Hepatocyte (in vitro differentiated cells): Measurements from ENCODE around the gene ECE1.
"Not testable (repeated sequence)": the region's sequence is repeated elsewhere in the genome, so short reads cannot be mapped to it uniquely, and the experiment has no call there.

ENCODE experiments used
- EZH2 ChIP-seq: fragments of 200-600 bp; sonication (generic); IDR thresholded peaks from 2 replicates; pipeline ENCODE4 v1.6.1; 2016; ENCODE audit warnings: antibody characterized with exemption, mild to moderate bottlenecking, borderline replicate concordance
- EZH2phosphoT487 ChIP-seq: fragments of 200-600 bp; sonication (generic); IDR thresholded peaks from one replicate; pipeline ENCODE4 v1.6.1; 2018; ENCODE audit warnings: antibody characterized with exemption, mild to moderate bottlenecking, low read depth, moderate library complexity; ENCODE audit not compliant: unreplicated experiment, severe bottlenecking
- TF ChIP-seq, protein P1 (sequence below): fragments of 200-600 bp; sonication (generic); IDR thresholded peaks from 2 replicates; pipeline ENCODE4 v1.5.1; 2016; ENCODE audit warnings: antibody characterized with exemption, mild to moderate bottlenecking; ENCODE audit not compliant: poor library complexity

DNA sequence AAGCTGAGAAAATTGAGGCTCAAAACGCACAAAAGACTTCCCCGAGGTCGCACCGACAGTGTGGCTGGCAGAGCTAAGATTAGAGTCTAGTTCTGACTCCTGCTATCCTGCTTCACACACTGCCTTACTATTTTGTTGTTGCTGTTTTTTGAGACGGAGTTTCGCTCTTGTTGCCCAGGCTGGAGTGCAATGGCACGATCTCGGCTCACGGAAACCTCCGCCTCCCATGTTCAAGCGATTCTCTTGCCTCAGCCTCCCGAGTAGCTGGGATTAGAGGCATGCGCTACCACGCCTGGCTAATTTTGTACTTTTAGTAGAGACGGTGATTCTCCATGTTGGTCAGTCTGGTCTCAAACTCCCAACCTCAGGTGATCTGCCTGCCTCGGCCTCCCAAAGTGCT is 112.0 kb downstream of the ECE1 start:
- TF ChIP-seq, protein P1, sequence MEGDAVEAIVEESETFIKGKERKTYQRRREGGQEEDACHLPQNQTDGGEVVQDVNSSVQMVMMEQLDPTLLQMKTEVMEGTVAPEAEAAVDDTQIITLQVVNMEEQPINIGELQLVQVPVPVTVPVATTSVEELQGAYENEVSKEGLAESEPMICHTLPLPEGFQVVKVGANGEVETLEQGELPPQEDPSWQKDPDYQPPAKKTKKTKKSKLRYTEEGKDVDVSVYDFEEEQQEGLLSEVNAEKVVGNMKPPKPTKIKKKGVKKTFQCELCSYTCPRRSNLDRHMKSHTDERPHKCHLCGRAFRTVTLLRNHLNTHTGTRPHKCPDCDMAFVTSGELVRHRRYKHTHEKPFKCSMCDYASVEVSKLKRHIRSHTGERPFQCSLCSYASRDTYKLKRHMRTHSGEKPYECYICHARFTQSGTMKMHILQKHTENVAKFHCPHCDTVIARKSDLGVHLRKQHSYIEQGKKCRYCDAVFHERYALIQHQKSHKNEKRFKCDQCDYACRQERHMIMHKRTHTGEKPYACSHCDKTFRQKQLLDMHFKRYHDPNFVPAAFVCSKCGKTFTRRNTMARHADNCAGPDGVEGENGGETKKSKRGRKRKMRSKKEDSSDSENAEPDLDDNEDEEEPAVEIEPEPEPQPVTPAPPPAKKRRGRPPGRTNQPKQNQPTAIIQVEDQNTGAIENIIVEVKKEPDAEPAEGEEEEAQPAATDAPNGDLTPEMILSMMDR: not testable (repeated sequence)
- TF ChIP-seq EZH2, EZH2phosphoT487: not testable (repeated sequence)
